Neural cell (in vitro differentiated cells): ENCODE measurements around the gene RNF25.

Experiments
- EP300 ChIP-seq: fragments of 450-650 bp; conservative IDR thresholded peaks from 2 replicates; pipeline ENCODE4 v1.6.1; 2014; ENCODE audit warnings: antibody characterized with exemption, mild to moderate bottlenecking, moderate library complexity; ENCODE audit not compliant: poor library complexity, severe bottlenecking
- POLR2AphosphoS5 ChIP-seq: IDR thresholded peaks from 2 replicates; pipeline ENCODE4 v1.6.1; 2012
- RAD21 ChIP-seq: fragments of 450-650 bp; conservative IDR thresholded peaks from 2 replicates; pipeline ENCODE4 v1.6.1; 2014; ENCODE audit warnings: antibody characterized with exemption, mild to moderate bottlenecking, moderate library complexity
- TAF1 ChIP-seq: IDR thresholded peaks from 2 replicates; pipeline ENCODE4 v1.6.1; 2012; ENCODE audit warnings: low read depth
- TF ChIP-seq, protein P1 (sequence below): fragments of 450-650 bp; IDR thresholded peaks from 2 replicates; pipeline ENCODE4 v1.5.1; 2014; ENCODE audit warnings: antibody characterized with exemption, mild to moderate bottlenecking, moderate library complexity; ENCODE audit not compliant: poor library complexity, severe bottlenecking
- TF ChIP-seq, protein P2 (sequence below): IDR thresholded peaks from 2 replicates; pipeline ENCODE4 v1.6.1; 2012; ENCODE audit warnings: borderline replicate concordance

DNA sequence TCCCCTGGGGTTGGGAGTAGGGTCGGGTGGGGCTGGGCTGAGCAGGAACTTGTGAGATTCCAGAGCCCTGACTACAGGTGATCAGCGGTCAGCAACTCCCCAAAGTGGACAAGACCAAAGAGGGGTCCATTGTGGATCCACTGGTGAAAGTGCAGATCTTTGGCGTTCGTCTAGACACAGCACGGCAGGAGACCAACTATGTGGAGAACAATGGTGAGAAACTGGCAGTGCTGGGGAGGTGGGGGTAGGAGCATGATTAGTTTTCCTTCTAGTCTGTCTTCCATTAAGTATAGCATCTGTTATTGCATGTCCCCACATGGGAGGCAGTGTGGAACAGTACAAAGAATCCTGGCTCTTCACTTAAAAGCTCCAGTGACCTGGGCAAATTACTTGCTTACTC, 36.1 kb downstream of the RNF25 start:
- TF ChIP-seq EP300 (no peak), POLR2AphosphoS5 (no peak), RAD21 (no peak), TAF1 (no peak)
- TF ChIP-seq, protein P1, sequence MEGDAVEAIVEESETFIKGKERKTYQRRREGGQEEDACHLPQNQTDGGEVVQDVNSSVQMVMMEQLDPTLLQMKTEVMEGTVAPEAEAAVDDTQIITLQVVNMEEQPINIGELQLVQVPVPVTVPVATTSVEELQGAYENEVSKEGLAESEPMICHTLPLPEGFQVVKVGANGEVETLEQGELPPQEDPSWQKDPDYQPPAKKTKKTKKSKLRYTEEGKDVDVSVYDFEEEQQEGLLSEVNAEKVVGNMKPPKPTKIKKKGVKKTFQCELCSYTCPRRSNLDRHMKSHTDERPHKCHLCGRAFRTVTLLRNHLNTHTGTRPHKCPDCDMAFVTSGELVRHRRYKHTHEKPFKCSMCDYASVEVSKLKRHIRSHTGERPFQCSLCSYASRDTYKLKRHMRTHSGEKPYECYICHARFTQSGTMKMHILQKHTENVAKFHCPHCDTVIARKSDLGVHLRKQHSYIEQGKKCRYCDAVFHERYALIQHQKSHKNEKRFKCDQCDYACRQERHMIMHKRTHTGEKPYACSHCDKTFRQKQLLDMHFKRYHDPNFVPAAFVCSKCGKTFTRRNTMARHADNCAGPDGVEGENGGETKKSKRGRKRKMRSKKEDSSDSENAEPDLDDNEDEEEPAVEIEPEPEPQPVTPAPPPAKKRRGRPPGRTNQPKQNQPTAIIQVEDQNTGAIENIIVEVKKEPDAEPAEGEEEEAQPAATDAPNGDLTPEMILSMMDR = no peak
- TF ChIP-seq, protein P2, sequence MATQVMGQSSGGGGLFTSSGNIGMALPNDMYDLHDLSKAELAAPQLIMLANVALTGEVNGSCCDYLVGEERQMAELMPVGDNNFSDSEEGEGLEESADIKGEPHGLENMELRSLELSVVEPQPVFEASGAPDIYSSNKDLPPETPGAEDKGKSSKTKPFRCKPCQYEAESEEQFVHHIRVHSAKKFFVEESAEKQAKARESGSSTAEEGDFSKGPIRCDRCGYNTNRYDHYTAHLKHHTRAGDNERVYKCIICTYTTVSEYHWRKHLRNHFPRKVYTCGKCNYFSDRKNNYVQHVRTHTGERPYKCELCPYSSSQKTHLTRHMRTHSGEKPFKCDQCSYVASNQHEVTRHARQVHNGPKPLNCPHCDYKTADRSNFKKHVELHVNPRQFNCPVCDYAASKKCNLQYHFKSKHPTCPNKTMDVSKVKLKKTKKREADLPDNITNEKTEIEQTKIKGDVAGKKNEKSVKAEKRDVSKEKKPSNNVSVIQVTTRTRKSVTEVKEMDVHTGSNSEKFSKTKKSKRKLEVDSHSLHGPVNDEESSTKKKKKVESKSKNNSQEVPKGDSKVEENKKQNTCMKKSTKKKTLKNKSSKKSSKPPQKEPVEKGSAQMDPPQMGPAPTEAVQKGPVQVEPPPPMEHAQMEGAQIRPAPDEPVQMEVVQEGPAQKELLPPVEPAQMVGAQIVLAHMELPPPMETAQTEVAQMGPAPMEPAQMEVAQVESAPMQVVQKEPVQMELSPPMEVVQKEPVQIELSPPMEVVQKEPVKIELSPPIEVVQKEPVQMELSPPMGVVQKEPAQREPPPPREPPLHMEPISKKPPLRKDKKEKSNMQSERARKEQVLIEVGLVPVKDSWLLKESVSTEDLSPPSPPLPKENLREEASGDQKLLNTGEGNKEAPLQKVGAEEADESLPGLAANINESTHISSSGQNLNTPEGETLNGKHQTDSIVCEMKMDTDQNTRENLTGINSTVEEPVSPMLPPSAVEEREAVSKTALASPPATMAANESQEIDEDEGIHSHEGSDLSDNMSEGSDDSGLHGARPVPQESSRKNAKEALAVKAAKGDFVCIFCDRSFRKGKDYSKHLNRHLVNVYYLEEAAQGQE = no peak
